GM23248 (cell line): ENCODE measurements around the gene TRIM2. TPM values are rescaled to one million over a fixed set of nuclear protein-coding genes. Genes with fewer than 3 reads are reported as not detected.

ENCODE experiments used
- DNase-seq: peaks from one replicate; pipeline ENCODE4 v3.0.0-alpha.2; 2015
- H2AFZ ChIP-seq: fragments of 200-600 bp; sonication (generic); 2 replicates; pipeline ENCODE4 v1.6.1; 2016; ENCODE audit warnings: antibody characterized with exemption
- H3F3A ChIP-seq: fragments of 200-600 bp; sonication (generic); 2 replicates; pipeline ENCODE4 v1.6.1; 2016; ENCODE audit warnings: mild to moderate bottlenecking, antibody characterized with exemption, mixed run types; ENCODE audit not compliant: insufficient read depth
- H3K27ac ChIP-seq: fragments of 200-600 bp; sonication (generic); 2 replicates; pipeline ENCODE4 v1.5.1; 2016; ENCODE audit warnings: mild to moderate bottlenecking
- H3K27me3 ChIP-seq: fragments of 200-600 bp; sonication (generic); replicated peaks from 2 replicates; pipeline ENCODE4 v1.6.1; 2016; ENCODE audit warnings: mild to moderate bottlenecking; ENCODE audit not compliant: insufficient read depth
- H3K36me3 ChIP-seq: fragments of 200-600 bp; sonication (generic); 2 replicates; pipeline ENCODE4 v1.6.1; 2016; ENCODE audit warnings: low read depth, mild to moderate bottlenecking
- H3K4me1 ChIP-seq: fragments of 200-600 bp; sonication (generic); 2 replicates; pipeline ENCODE4 v1.6.1; 2016; ENCODE audit warnings: mild to moderate bottlenecking; ENCODE audit not compliant: insufficient read depth
- H3K4me2 ChIP-seq: fragments of 200-600 bp; sonication (generic); one replicate; pipeline ENCODE4 v1.6.1; 2016; ENCODE audit warnings: mild to moderate bottlenecking; ENCODE audit not compliant: unreplicated experiment
- H3K4me3 ChIP-seq: fragments of 200-600 bp; sonication (generic); 2 replicates; pipeline ENCODE4 v1.5.1; 2016; ENCODE audit warnings: mild to moderate bottlenecking
- H3K79me2 ChIP-seq: fragments of 200-600 bp; sonication (generic); 2 replicates; pipeline ENCODE4 v1.6.1; 2016; ENCODE audit warnings: mild to moderate bottlenecking; ENCODE audit not compliant: insufficient read depth
- H3K9ac ChIP-seq: fragments of 200-600 bp; sonication (generic); 2 replicates; pipeline ENCODE4 v1.6.1; 2016; ENCODE audit warnings: mild to moderate bottlenecking
- H3K9me2 ChIP-seq: fragments of 200-600 bp; sonication (generic); 2 replicates; pipeline ENCODE4 v1.6.1; 2016; ENCODE audit warnings: mixed run types, mild to moderate bottlenecking, moderate library complexity; ENCODE audit not compliant: insufficient read depth
- H3K9me3 ChIP-seq: fragments of 200-600 bp; sonication (generic); one replicate; pipeline ENCODE4 v1.6.1; 2017; ENCODE audit warnings: low read depth
- H4K20me1 ChIP-seq: fragments of 200-600 bp; sonication (generic); 2 replicates; pipeline ENCODE4 v1.6.0; 2016; ENCODE audit not compliant: insufficient read depth
- EZH2 ChIP-seq: fragments of 200-600 bp; sonication (generic); IDR thresholded peaks from 2 replicates; pipeline ENCODE4 v1.6.1; 2018; ENCODE audit warnings: antibody characterized with exemption, mild to moderate bottlenecking; ENCODE audit not compliant: insufficient read depth, poor library complexity, severe bottlenecking
- EZH2phosphoT487 ChIP-seq: fragments of 200-600 bp; sonication (generic); IDR thresholded peaks from 2 replicates; pipeline ENCODE4 v1.6.1; 2018; ENCODE audit warnings: antibody characterized with exemption, moderate library complexity, mild to moderate bottlenecking, low read depth; ENCODE audit not compliant: insufficient read depth
- WGBS, 2 experiments: methylation state at CpG; one replicate each; pipeline ENCODE4 v1.1.6; 2015 to 2017; ENCODE audit warnings: low lambda C conversion rate in 2 of 2, low coverage in 1 of 2; ENCODE audit errors: missing lambda C conversion rate in 2 of 2; 5-methylcytosine and 5-hydroxymethylcytosine counted together
- in situ Hi-C: fragments of 300-500 bp; cut with MboI; formaldehyde crosslinking; loops from 2 replicates; pipeline ENCODE4 v1.15.0; 2020
- polyA plus RNA-seq: library from polyadenylated mRNA; unstranded; fragments of >200 nt; fragmentation: Nextera tagmentation; extraction: Ambion mirVana; gene quantifications from 2 replicates; pipeline ENCODE4 v1.2.1, GENCODE V29; 2016
- total RNA-seq: library from RNA; depleted of rRNA; stranded (reverse); fragments of >200 nt; shearing (Covaris generic); gene quantifications from 2 replicates; pipeline ENCODE4 v1.2.3, GENCODE V29; 2014

TRIM2 gene
- total and polyA plus RNA-seq, 2 experiments from 2014 or later, result 12.3 to 26.4 TPM

GRCh38 chr4:153335665-153336064 is 131.4 kb downstream of the TRIM2 start:
- peak; percentile 37 for DNase-seq
- no peaks in the 10 kb centered on the region; the same call in 1 of the 2 replicates for H3K36me3 ChIP-seq
- H2AFZ ChIP-seq, result no peak overlapping the region
- no peaks in the 10 kb centered on the region for H3K27me3 ChIP-seq
- no peak overlapping the region for H3K27ac ChIP-seq
- no peaks in the 10 kb centered on the region for H3K9me2 ChIP-seq
- H3K4me1 ChIP-seq, result peaks cover 16% of the 10 kb centered on the region
- no peaks in the 10 kb centered on the region for H3K9me3 ChIP-seq
- H3F3A ChIP-seq, result peaks cover 10% of the 10 kb centered on the region; the same call in 1 of the 2 replicates
- TF ChIP-seq EZH2phosphoT487 (no peak), EZH2 (no peak)
- no peak overlapping the region for H3K4me2 ChIP-seq
- no peak overlapping the region for H3K9ac ChIP-seq
- H3K79me2 ChIP-seq, result no peaks in the 10 kb centered on the region
- WGBS, 2 experiments, result 55 to 59% methylated on average over 4 of the region's 4 CpGs
- no peaks in the 10 kb centered on the region for H4K20me1 ChIP-seq
- in situ Hi-C loops, result loop anchor here (25.0 kb wide), 1 partner anchor 427 kb away; the partner anchor contains the start of gene RNF175
- H3K4me3 ChIP-seq, result no peak overlapping the region

DNA sequence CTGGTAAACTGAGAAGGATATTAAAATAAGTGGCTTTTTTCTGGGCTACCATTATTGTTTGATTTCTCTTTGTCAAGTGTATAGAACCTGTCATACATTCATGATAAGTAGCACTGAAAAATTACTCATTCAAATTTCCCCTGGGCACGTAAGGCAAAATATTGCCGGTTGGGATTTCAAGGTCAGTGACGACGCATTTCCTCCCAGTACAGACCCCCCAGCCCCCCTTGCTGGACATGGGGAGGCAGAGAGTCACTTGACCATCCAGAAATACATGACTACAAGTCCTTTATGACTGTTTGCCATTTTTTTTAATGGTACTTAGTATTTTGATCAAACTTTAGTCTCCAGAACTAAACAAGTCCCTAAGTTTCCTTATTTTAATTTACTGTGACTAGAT is 133.4 kb downstream of the TRIM2 start:
- no peak overlapping the region for H3K9ac ChIP-seq
- in situ Hi-C loops, result loop anchor here (25.0 kb wide), 1 partner anchor 425 kb away; the partner anchor contains the start of gene RNF175
- H3F3A ChIP-seq, result peaks cover 16% of the 10 kb centered on the region
- H3K4me1 ChIP-seq, result peaks cover 24% of the 10 kb centered on the region
- H3K27ac ChIP-seq, result no peak overlapping the region
- no peak overlapping the region for H3K4me3 ChIP-seq
- no peaks in the 10 kb centered on the region for H3K9me3 ChIP-seq
- no peak overlapping the region for H3K4me2 ChIP-seq
- no peak overlapping the region for H2AFZ ChIP-seq
- H3K27me3 ChIP-seq, result no peaks in the 10 kb centered on the region
- no peaks in the 10 kb centered on the region for H3K9me2 ChIP-seq
- H4K20me1 ChIP-seq, result no peaks in the 10 kb centered on the region
- no peak for TF ChIP-seq EZH2
- no peak for TF ChIP-seq EZH2phosphoT487
- no peaks in the 10 kb centered on the region for H3K79me2 ChIP-seq
- H3K36me3 ChIP-seq, result no peaks in the 10 kb centered on the region
- DNase-seq, result no peak
- 98 to 99% methylated on average over 4 of the region's 4 CpGs for WGBS, 2 experiments

- Histone ChIP-seq H3K4me1 (peaks cover 13% of the 10 kb centered on the region), H3K4me3 (no peak overlapping the region), H3K79me2 (no peaks in the 10 kb centered on the region), H4K20me1 (no peaks in the 10 kb centered on the region), H3K9me2 (no peaks in the 10 kb centered on the region), H3K9ac (no peak overlapping the region), H3F3A (peaks cover 9% of the 10 kb centered on the region; the same call in 1 of the 2 replicates), H3K27me3 (no peaks in the 10 kb centered on the region), H3K4me2 (peak overlapping the region; percentile 34), H2AFZ (peak overlapping the region; percentile 38), H3K27ac (no peak overlapping the region), H3K36me3 (no peaks in the 10 kb centered on the region), H3K9me3 (no peaks in the 10 kb centered on the region)
- 54 to 62% methylated on average over 5 of the region's 5 CpGs for WGBS, 2 experiments
- TF ChIP-seq EZH2, result no peak
- no peak for TF ChIP-seq EZH2phosphoT487
- in situ Hi-C loops, result loop anchor here (25.0 kb wide), 1 partner anchor 421 kb away; the partner anchor contains the start of gene RNF175
- peak; percentile 53 for DNase-seq
Measured at GRCh38 chr4:153341575-153342090, 137.4 kb downstream of the TRIM2 start.

GRCh38 chr4:153342751-153343552 is 138.7 kb downstream of the TRIM2 start:
- peaks cover 9% of the 10 kb centered on the region; the same call in 1 of the 2 replicates for H3F3A ChIP-seq
- H2AFZ ChIP-seq, result no peak overlapping the region
- H3K79me2 ChIP-seq, result no peaks in the 10 kb centered on the region
- in situ Hi-C loops, result loop anchor here (25.0 kb wide), 1 partner anchor 419 kb away; the partner anchor contains the start of gene RNF175
- H4K20me1 ChIP-seq, result no peaks in the 10 kb centered on the region
- no peaks in the 10 kb centered on the region for H3K27me3 ChIP-seq
- DNase-seq, result no peak
- H3K4me3 ChIP-seq, result no peak overlapping the region
- H3K27ac ChIP-seq, result no peak overlapping the region
- no peak overlapping the region for H3K4me2 ChIP-seq
- no peaks in the 10 kb centered on the region for H3K9me3 ChIP-seq
- no peak overlapping the region for H3K9ac ChIP-seq
- 92% methylated on average over 6 of the region's 6 CpGs for WGBS, 2 experiments
- H3K4me1 ChIP-seq, result peaks cover 13% of the 10 kb centered on the region
- no peaks in the 10 kb centered on the region for H3K9me2 ChIP-seq
- TF ChIP-seq EZH2phosphoT487 (no peak), EZH2 (no peak)
- H3K36me3 ChIP-seq, result no peaks in the 10 kb centered on the region
